ENCODE results near the gene ACTR8. TPM values are rescaled to one million over a fixed set of nuclear protein-coding genes. Genes with fewer than 3 reads are reported as not detected.

ACTR8 gene
- total RNA-seq, 1 donor from 2014 or later: 43.6 TPM

DNA sequence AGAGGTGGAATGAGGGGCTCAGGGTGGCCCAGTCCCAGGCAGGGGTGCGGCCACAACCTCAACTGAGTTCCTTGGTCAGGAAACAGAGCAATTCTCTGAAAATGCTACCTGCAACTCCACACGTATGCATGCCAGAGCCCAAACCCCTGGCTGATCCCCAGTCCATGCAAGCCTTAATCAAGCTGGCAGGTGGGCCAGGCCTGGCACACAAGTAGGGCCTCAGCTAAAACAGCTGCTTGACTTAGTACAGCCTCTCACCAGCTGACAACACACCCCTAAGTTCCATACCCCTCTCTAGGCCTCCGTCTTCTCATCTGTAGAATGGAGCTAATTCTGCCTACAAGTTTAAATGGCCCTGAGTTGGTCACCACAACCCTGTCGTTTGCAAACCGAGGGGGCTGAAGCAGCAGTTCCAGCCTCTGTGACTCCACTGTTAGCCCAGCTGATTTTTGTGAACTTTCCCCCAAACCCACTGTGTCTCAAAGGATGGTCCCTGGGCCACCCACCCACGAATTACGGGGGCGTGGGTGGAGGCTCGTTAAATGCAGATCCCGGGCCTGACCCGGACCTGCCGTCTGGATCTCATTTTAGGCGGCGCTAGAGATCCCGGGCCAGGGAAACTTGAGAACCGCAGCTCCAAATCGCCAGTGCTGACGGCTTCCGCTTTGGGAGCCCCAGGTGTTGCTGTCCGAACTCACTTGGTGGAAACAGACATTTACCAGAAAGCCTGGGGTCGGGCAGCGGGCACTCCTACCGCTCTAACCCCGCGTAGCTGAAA lies 36.7 kb downstream of the ACTR8 start:
- H2AFZ ChIP-seq (ENCODE audit: low read depth, low read length): peak overlapping the region; percentile 82

DNA sequence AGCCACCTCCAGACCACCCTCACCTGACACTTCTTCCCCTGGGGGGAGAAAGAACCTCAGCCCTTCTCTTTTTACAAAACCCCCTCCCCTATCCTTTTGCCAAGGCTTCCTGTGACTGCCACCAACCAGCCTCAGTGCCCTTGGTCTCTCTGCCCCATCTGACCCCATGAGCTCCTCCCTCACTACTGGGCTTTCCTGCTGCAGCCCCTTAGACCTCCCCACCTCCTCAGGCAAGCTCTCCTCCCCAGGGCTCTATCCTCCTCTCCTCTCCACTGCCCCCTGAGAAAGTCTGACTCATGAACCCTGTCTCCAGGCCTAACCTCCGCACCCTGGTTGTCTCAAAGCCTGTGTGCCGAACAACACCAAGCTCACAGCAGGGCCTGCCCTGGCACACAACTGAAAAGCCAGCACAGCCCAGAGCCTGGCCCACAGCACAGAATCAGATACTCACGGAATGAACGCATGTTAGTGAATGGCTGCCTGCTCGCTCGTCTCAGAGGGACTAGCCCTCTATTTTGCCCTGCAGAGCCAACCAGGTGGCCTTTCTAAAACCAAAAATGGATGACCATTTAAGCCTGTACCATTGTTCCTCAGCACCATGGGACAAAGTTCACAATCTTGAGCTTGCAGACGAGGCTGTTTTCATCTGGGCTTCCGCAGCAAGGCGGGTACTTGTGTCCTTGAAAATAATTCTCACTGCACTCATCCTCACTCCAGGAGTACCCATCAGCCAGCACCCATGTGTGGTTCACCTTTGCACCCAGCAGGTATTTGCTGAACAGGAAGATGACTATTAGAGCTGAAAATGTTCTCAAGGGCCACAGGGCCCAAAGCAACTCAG lies 37.5 kb downstream of the ACTR8 start:
- no peak for DNase-seq (ENCODE audit: low read depth)
- H3K9me3 ChIP-seq (ENCODE audit: insufficient read depth, low read depth, low read length): no peaks in the 10 kb centered on the region
- Mint-ChIP-seq H3K4me1 (ENCODE audit: low read depth, unreplicated experiment) (peaks cover 2% of the 10 kb centered on the region), H3K36me3 (ENCODE audit: low read depth, unreplicated experiment) (no peaks in the 10 kb centered on the region), H3K4me3 (ENCODE audit: unreplicated experiment) (peak overlapping the region; percentile 79), H3K27ac (ENCODE audit: unreplicated experiment) (no peak overlapping the region), H3K27me3 (ENCODE audit: low read depth, unreplicated experiment) (peaks cover 30% of the 10 kb centered on the region), H3K9me3 (ENCODE audit: unreplicated experiment) (peaks cover 2% of the 10 kb centered on the region)
- peaks cover 24% of the 10 kb centered on the region for H3K27me3 ChIP-seq (ENCODE audit: insufficient read depth, low read length)
- no peak overlapping the region for H3K27ac ChIP-seq (ENCODE audit: low read depth, low read length)
- no peak overlapping the region for H2AFZ ChIP-seq (ENCODE audit: low read depth, low read length)
- no peaks in the 10 kb centered on the region for H3K36me3 ChIP-seq (ENCODE audit: insufficient read depth, low read length)
- H3K79me2 ChIP-seq (ENCODE audit: insufficient read depth, low read length): no peaks in the 10 kb centered on the region
- no peak for FAIRE-seq
- no peak overlapping the region for H3K9ac ChIP-seq (ENCODE audit: low read length)
- peaks cover 8% of the 10 kb centered on the region for H3K4me1 ChIP-seq (ENCODE audit: insufficient read depth, low read length)
- TF ChIP-seq EZH2 (IDR thresholded peaks at IDR 0.05; ENCODE audit: insufficient read depth, low read length): no peak
- TF ChIP-seq, protein P1, sequence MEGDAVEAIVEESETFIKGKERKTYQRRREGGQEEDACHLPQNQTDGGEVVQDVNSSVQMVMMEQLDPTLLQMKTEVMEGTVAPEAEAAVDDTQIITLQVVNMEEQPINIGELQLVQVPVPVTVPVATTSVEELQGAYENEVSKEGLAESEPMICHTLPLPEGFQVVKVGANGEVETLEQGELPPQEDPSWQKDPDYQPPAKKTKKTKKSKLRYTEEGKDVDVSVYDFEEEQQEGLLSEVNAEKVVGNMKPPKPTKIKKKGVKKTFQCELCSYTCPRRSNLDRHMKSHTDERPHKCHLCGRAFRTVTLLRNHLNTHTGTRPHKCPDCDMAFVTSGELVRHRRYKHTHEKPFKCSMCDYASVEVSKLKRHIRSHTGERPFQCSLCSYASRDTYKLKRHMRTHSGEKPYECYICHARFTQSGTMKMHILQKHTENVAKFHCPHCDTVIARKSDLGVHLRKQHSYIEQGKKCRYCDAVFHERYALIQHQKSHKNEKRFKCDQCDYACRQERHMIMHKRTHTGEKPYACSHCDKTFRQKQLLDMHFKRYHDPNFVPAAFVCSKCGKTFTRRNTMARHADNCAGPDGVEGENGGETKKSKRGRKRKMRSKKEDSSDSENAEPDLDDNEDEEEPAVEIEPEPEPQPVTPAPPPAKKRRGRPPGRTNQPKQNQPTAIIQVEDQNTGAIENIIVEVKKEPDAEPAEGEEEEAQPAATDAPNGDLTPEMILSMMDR (IDR thresholded peaks at IDR 0.05; ENCODE audit: insufficient read depth, low read depth, low read length): no peak
- no peaks in the 10 kb centered on the region for H4K20me1 ChIP-seq (ENCODE audit: insufficient read depth, low read length)
- H3K4me3 ChIP-seq (ENCODE audit: insufficient read depth, low read depth, low read length): no peak overlapping the region
- no peak overlapping the region for H3K4me2 ChIP-seq (ENCODE audit: low read length)

More for the DNA sequence above, 36.7 kb downstream of the ACTR8 start:
- Histone ChIP-seq H4K20me1 (ENCODE audit: insufficient read depth, low read length) (no peaks in the 10 kb centered on the region), H3K9ac (ENCODE audit: low read length) (peak overlapping the region; percentile 57), H3K27ac (ENCODE audit: low read depth, low read length) (no peak overlapping the region), H3K4me3 (ENCODE audit: insufficient read depth, low read depth, low read length) (peak overlapping the region; percentile 61), H3K27me3 (ENCODE audit: insufficient read depth, low read length) (peaks cover 24% of the 10 kb centered on the region), H3K36me3 (ENCODE audit: insufficient read depth, low read length) (no peaks in the 10 kb centered on the region), H3K4me1 (ENCODE audit: insufficient read depth, low read length) (peaks cover 8% of the 10 kb centered on the region), H3K9me3 (ENCODE audit: insufficient read depth, low read depth, low read length) (no peaks in the 10 kb centered on the region), H3K4me2 (ENCODE audit: low read length) (peak overlapping the region; percentile 93), H3K79me2 (ENCODE audit: insufficient read depth, low read length) (no peaks in the 10 kb centered on the region)
- Mint-ChIP-seq H3K4me1 (ENCODE audit: low read depth, unreplicated experiment) (peaks cover 2% of the 10 kb centered on the region), H3K27me3 (ENCODE audit: low read depth, unreplicated experiment) (peaks cover 31% of the 10 kb centered on the region), H3K36me3 (ENCODE audit: low read depth, unreplicated experiment) (no peaks in the 10 kb centered on the region), H3K4me3 (ENCODE audit: unreplicated experiment) (peak overlapping the region; percentile 79), H3K27ac (ENCODE audit: unreplicated experiment) (no peak overlapping the region), H3K9me3 (ENCODE audit: unreplicated experiment) (peaks cover 2% of the 10 kb centered on the region)
- no peak for FAIRE-seq
- peak; percentile 29 for DNase-seq (ENCODE audit: low read depth)
- TF ChIP-seq, protein P1 (IDR thresholded peaks at IDR 0.05; ENCODE audit: insufficient read depth, low read depth, low read length): peak; percentile 13
- no peak for TF ChIP-seq EZH2 (IDR thresholded peaks at IDR 0.05; ENCODE audit: insufficient read depth, low read length)
